GM10266 (cell line): ENCODE measurements around the gene SNUPN.

ENCODE experiments used
- DNase-seq: peaks from one replicate; pipeline ENCODE4 v3.0.0; 2012; ENCODE audit errors: extremely low spot score
- CTCF ChIP-seq: IDR thresholded peaks from 2 replicates; pipeline ENCODE4 v1.5.1; 2012; ENCODE audit warnings: mild to moderate bottlenecking, low read depth; ENCODE audit not compliant: control insufficient read depth, insufficient read depth; ENCODE audit errors: missing control alignments

Gene SNUPN

GRCh38 chr15:75653347-75653913 is 27.9 kb upstream of the SNUPN start:
- DNase-seq = no peak
- TF ChIP-seq CTCF = no peak

- no peak for TF ChIP-seq CTCF
- no peak for DNase-seq
Measured at GRCh38 chr15:75651810-75652543, 26.5 kb upstream of the SNUPN start.

GRCh38 chr15:75650908-75651809 is 25.6 kb upstream of the SNUPN start:
- DNase-seq = no peak
- TF ChIP-seq CTCF = no peak

GRCh38 chr15:75649848-75650247 is 24.3 kb upstream of the SNUPN start:
- DNase-seq = no peak
- TF ChIP-seq CTCF = no peak

GRCh38 chr15:75649045-75649761 is 23.7 kb upstream of the SNUPN start:
- no peak for TF ChIP-seq CTCF
- DNase-seq = no peak

GRCh38 chr15:75648156-75649000 is 22.9 kb upstream of the SNUPN start:
- no peak for DNase-seq
- TF ChIP-seq CTCF = peak; percentile 8
